ENCODE results near the gene TBL1X.

DNA sequence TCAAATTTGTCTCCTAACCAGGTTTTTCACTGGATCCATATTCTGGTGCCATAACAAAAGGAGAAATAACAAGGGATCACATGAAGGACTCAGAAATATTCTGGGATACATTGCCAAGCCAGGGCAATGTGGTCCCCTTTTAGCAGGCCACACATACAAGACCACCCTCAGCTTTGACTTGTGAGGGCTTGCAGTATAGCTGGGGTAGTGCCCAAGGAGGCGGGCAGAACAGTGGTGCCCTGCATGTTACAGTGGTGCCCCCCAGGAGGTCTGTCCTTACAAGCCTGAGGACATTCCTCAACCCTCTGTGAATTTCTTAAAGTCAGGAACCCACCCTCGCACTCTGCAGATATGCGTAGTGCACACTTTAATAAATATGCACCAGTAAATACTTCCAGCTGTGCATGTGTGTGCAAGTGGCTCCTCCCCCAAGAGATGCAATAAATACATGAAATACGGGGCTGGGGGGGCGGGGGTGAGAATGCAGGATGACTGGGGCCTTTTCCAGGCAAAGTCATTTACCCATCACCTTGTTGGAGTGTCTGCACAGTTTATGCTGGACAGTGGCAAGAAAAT is 34.4 kb upstream of the TBL1X start:
- TF ChIP-seq FOSL1 (CRISPR knock-in tag; IDR thresholded peaks at IDR 0.05; ENCODE audit: borderline replicate concordance) = no peak
- TF ChIP-seq SUZ12 (IDR thresholded peaks at IDR 0.05; ENCODE audit: low read depth, low read length) = no peak
- no peak for TF ChIP-seq KLF16 (CRISPR knock-in tag; IDR thresholded peaks at IDR 0.05)
- TF ChIP-seq, protein P1, sequence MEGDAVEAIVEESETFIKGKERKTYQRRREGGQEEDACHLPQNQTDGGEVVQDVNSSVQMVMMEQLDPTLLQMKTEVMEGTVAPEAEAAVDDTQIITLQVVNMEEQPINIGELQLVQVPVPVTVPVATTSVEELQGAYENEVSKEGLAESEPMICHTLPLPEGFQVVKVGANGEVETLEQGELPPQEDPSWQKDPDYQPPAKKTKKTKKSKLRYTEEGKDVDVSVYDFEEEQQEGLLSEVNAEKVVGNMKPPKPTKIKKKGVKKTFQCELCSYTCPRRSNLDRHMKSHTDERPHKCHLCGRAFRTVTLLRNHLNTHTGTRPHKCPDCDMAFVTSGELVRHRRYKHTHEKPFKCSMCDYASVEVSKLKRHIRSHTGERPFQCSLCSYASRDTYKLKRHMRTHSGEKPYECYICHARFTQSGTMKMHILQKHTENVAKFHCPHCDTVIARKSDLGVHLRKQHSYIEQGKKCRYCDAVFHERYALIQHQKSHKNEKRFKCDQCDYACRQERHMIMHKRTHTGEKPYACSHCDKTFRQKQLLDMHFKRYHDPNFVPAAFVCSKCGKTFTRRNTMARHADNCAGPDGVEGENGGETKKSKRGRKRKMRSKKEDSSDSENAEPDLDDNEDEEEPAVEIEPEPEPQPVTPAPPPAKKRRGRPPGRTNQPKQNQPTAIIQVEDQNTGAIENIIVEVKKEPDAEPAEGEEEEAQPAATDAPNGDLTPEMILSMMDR (CRISPR knock-in tag; IDR thresholded peaks at IDR 0.05) = no peak
- no peak for TF ChIP-seq PHF20 (CRISPR knock-in tag; IDR thresholded peaks at IDR 0.05)
- TF ChIP-seq MXI1 (IDR thresholded peaks at IDR 0.05; ENCODE audit: borderline replicate concordance, low read depth, low read length) = no peak
- TF ChIP-seq EP300 (IDR thresholded peaks at IDR 0.05; ENCODE audit: low read depth in 2 of 2, low read length in 2 of 2) = no peak
- TF ChIP-seq EP300 (CRISPR knock-in tag; IDR thresholded peaks at IDR 0.05; ENCODE audit: borderline replicate concordance) = no peak
- no peak for TF ChIP-seq REXO4 (CRISPR knock-in tag; IDR thresholded peaks at IDR 0.05; ENCODE audit: borderline replicate concordance)
- no peak for TF ChIP-seq ARNTL (CRISPR knock-in tag; IDR thresholded peaks at IDR 0.05)
- TF ChIP-seq NCOA1 (CRISPR knock-in tag; IDR thresholded peaks at IDR 0.05) = no peak
- no peak for TF ChIP-seq HNRNPUL1 (IDR thresholded peaks at IDR 0.05; ENCODE audit: low read depth, low read length)
- TF ChIP-seq NR2F6 (IDR thresholded peaks at IDR 0.05) = no peak
- no peak for TF ChIP-seq NR2F6 (CRISPR knock-in tag; IDR thresholded peaks at IDR 0.05)
- no peak for TF ChIP-seq ZNF777 (CRISPR knock-in tag; IDR thresholded peaks at IDR 0.05)
